Measurements from ENCODE around the gene MRPS18B. TPM values are rescaled to one million over a fixed set of nuclear protein-coding genes. Genes with fewer than 3 reads are reported as not detected.

Gene MRPS18B
- total RNA-seq = 10 to 100 TPM; 64.6 to 78.5 TPM

- Mint-ChIP-seq H3K4me1 (peaks cover 17% of the 10 kb centered on the region), H3K27me3 (no peaks in the 10 kb centered on the region), H3K36me3 (ENCODE audit: low read depth) (peaks cover 95% of the 10 kb centered on the region), H3K27ac (peak within 1 kb of the TSS; percentile 100), H3K9me3 (no peaks in the 10 kb centered on the region), H3K4me3 (peak within 1 kb of the TSS; percentile 94)
- ATAC-seq (replicated peaks) = peak; percentile 83
Measured at GRCh38 chr6:30617565-30618269, at the start of gene MRPS18B. TSS of gene MRPS18B (plus strand) at chr6:30617840. CDS start at chr6:30617866, 26 bp downstream.

GRCh38 chr6:30568245-30568644 lies 49.4 kb upstream of the MRPS18B start:
- Mint-ChIP-seq H3K4me1 (peaks cover 38% of the 10 kb centered on the region), H3K9me3 (no peaks in the 10 kb centered on the region), H3K4me3 (no peak overlapping the region), H3K27ac (peak overlapping the region; percentile 24), H3K36me3 (ENCODE audit: low read depth) (peaks cover 31% of the 10 kb centered on the region), H3K27me3 (no peaks in the 10 kb centered on the region)
- ATAC-seq (replicated peaks) = no peak

GRCh38 chr6:30570263-30570662 lies 47.4 kb upstream of the MRPS18B start:
- H3K9me3 Mint-ChIP-seq = no peaks in the 10 kb centered on the region
- peak overlapping the region; percentile 100 for H3K27ac Mint-ChIP-seq
- no peaks in the 10 kb centered on the region for H3K27me3 Mint-ChIP-seq
- no peak for ATAC-seq (replicated peaks)
- H3K4me1 Mint-ChIP-seq = peaks cover 45% of the 10 kb centered on the region
- H3K36me3 Mint-ChIP-seq (ENCODE audit: low read depth) = peaks cover 37% of the 10 kb centered on the region
- peak overlapping the region; percentile 95 for H3K4me3 Mint-ChIP-seq

GRCh38 chr6:30570740-30571074 lies 46.9 kb upstream of the MRPS18B start:
- H3K27me3 Mint-ChIP-seq = no peaks in the 10 kb centered on the region
- peak; percentile 3 for ATAC-seq (replicated peaks)
- peak overlapping the region; percentile 95 for H3K4me3 Mint-ChIP-seq
- peak overlapping the region; percentile 100 for H3K27ac Mint-ChIP-seq
- H3K4me1 Mint-ChIP-seq = peaks cover 45% of the 10 kb centered on the region
- no peaks in the 10 kb centered on the region for H3K9me3 Mint-ChIP-seq
- H3K36me3 Mint-ChIP-seq (ENCODE audit: low read depth) = peaks cover 37% of the 10 kb centered on the region

- Mint-ChIP-seq H3K4me1 (peaks cover 45% of the 10 kb centered on the region), H3K27me3 (no peaks in the 10 kb centered on the region), H3K9me3 (no peaks in the 10 kb centered on the region), H3K36me3 (ENCODE audit: low read depth) (peaks cover 39% of the 10 kb centered on the region), H3K27ac (peak within 1 kb of the TSS; percentile 100), H3K4me3 (peak within 1 kb of the TSS; percentile 95)
- ATAC-seq (replicated peaks) = peak; percentile 95
Measured at GRCh38 chr6:30571075-30571761, 46.4 kb upstream of the MRPS18B start, which contains the start of gene ABCF1. TSS of gene ABCF1 (plus strand) at chr6:30571442. CDS start at chr6:30571488, 46 bp downstream.

GRCh38 chr6:30571762-30572082 lies 45.9 kb upstream of the MRPS18B start:
- no peaks in the 10 kb centered on the region for H3K9me3 Mint-ChIP-seq
- no peaks in the 10 kb centered on the region for H3K27me3 Mint-ChIP-seq
- peak overlapping the region; percentile 100 for H3K27ac Mint-ChIP-seq
- peaks cover 49% of the 10 kb centered on the region for H3K4me1 Mint-ChIP-seq
- H3K4me3 Mint-ChIP-seq = peak overlapping the region; percentile 95
- no peak for ATAC-seq (replicated peaks)
- H3K36me3 Mint-ChIP-seq (ENCODE audit: low read depth) = peaks cover 44% of the 10 kb centered on the region

- Mint-ChIP-seq H3K4me3 (peak overlapping the region; percentile 95), H3K4me1 (peaks cover 54% of the 10 kb centered on the region), H3K9me3 (no peaks in the 10 kb centered on the region), H3K27me3 (no peaks in the 10 kb centered on the region), H3K36me3 (ENCODE audit: low read depth) (peaks cover 49% of the 10 kb centered on the region), H3K27ac (peak overlapping the region; percentile 100)
- no peak for ATAC-seq (replicated peaks)
Measured at GRCh38 chr6:30572148-30572547, 45.5 kb upstream of the MRPS18B start.

GRCh38 chr6:30573113-30573512 lies 44.5 kb upstream of the MRPS18B start:
- no peak for ATAC-seq (replicated peaks)
- peaks cover 58% of the 10 kb centered on the region for H3K36me3 Mint-ChIP-seq (ENCODE audit: low read depth)
- H3K4me1 Mint-ChIP-seq = peaks cover 57% of the 10 kb centered on the region
- H3K4me3 Mint-ChIP-seq = peak overlapping the region; percentile 95
- no peaks in the 10 kb centered on the region for H3K27me3 Mint-ChIP-seq
- H3K27ac Mint-ChIP-seq = peak overlapping the region; percentile 100
- H3K9me3 Mint-ChIP-seq = no peaks in the 10 kb centered on the region

- peak overlapping the region; percentile 31 for H3K27ac Mint-ChIP-seq
- H3K9me3 Mint-ChIP-seq = no peaks in the 10 kb centered on the region
Measured at GRCh38 chr6:30578051-30578450, 39.6 kb upstream of the MRPS18B start.

GRCh38 chr6:30583921-30584320 lies 33.7 kb upstream of the MRPS18B start:
- ATAC-seq (replicated peaks) = no peak
- no peaks in the 10 kb centered on the region for H3K27me3 Mint-ChIP-seq
- no peaks in the 10 kb centered on the region for H3K4me1 Mint-ChIP-seq
- no peaks in the 10 kb centered on the region for H3K9me3 Mint-ChIP-seq
- no peak overlapping the region for H3K27ac Mint-ChIP-seq
- H3K4me3 Mint-ChIP-seq = no peak overlapping the region
- peaks cover 100% of the 10 kb centered on the region for H3K36me3 Mint-ChIP-seq (ENCODE audit: low read depth)

More at GRCh38 chr6:30578051-30578450, 39.6 kb upstream of the MRPS18B start:
- peaks cover 26% of the 10 kb centered on the region for H3K4me1 Mint-ChIP-seq
- no peak overlapping the region for H3K4me3 Mint-ChIP-seq
- ATAC-seq (replicated peaks) = no peak
- H3K27me3 Mint-ChIP-seq = no peaks in the 10 kb centered on the region
- H3K36me3 Mint-ChIP-seq (ENCODE audit: low read depth) = peaks cover 90% of the 10 kb centered on the region

GRCh38 chr6:30589754-30590358 lies 27.8 kb upstream of the MRPS18B start:
- no peak for ATAC-seq (replicated peaks)
- H3K4me1 Mint-ChIP-seq = no peaks in the 10 kb centered on the region
- peaks cover 98% of the 10 kb centered on the region for H3K36me3 Mint-ChIP-seq (ENCODE audit: low read depth)
- peak overlapping the region; percentile 73 for H3K27ac Mint-ChIP-seq
- no peak overlapping the region for H3K4me3 Mint-ChIP-seq
- no peaks in the 10 kb centered on the region for H3K9me3 Mint-ChIP-seq
- H3K27me3 Mint-ChIP-seq = no peaks in the 10 kb centered on the region

- H3K4me3 Mint-ChIP-seq = no peak overlapping the region
- peak overlapping the region; percentile 73 for H3K27ac Mint-ChIP-seq
- H3K27me3 Mint-ChIP-seq = no peaks in the 10 kb centered on the region
- no peaks in the 10 kb centered on the region for H3K9me3 Mint-ChIP-seq
- ATAC-seq (replicated peaks) = no peak
- H3K36me3 Mint-ChIP-seq (ENCODE audit: low read depth) = peaks cover 97% of the 10 kb centered on the region
- H3K4me1 Mint-ChIP-seq = no peaks in the 10 kb centered on the region
Measured at GRCh38 chr6:30590509-30590908, 27.1 kb upstream of the MRPS18B start.

GRCh38 chr6:30591008-30591407 lies 26.6 kb upstream of the MRPS18B start:
- peak overlapping the region; percentile 73 for H3K27ac Mint-ChIP-seq
- no peak for ATAC-seq (replicated peaks)
- peaks cover 94% of the 10 kb centered on the region for H3K36me3 Mint-ChIP-seq (ENCODE audit: low read depth)
- no peaks in the 10 kb centered on the region for H3K27me3 Mint-ChIP-seq
- no peaks in the 10 kb centered on the region for H3K9me3 Mint-ChIP-seq
- H3K4me3 Mint-ChIP-seq = no peak overlapping the region
- H3K4me1 Mint-ChIP-seq = no peaks in the 10 kb centered on the region

- no peak for ATAC-seq (replicated peaks)
- H3K36me3 Mint-ChIP-seq (ENCODE audit: low read depth) = peaks cover 85% of the 10 kb centered on the region
Measured at GRCh38 chr6:30592287-30592686, 25.4 kb upstream of the MRPS18B start.

More at GRCh38 chr6:30592287-30592686, 25.4 kb upstream of the MRPS18B start:
- H3K9me3 Mint-ChIP-seq = no peaks in the 10 kb centered on the region
- peak overlapping the region; percentile 5 for H3K27ac Mint-ChIP-seq
- peaks cover 3% of the 10 kb centered on the region for H3K4me1 Mint-ChIP-seq
- H3K4me3 Mint-ChIP-seq = no peak overlapping the region
- no peaks in the 10 kb centered on the region for H3K27me3 Mint-ChIP-seq

Data from activated T-helper 17 cell treated with anti-CD3 and anti-CD28 coated beads, Interleukin-2, amount 50 U/mL, for 72 hours (primary cell).